HEK293 (cell line): ENCODE data around the gene MAP3K20.

Experiments
- CTCF ChIA-PET: fragments of 350-600 bp; formaldehyde crosslinking; extraction: SDS; loops from one replicate; lab custom pipeline; 2021; ENCODE audit warnings: antibody characterized with exemption; lab: Yijun Ruan, JAX
- POLR2A ChIA-PET: fragments of 300-600 bp; formaldehyde crosslinking; extraction: SDS; loops from one replicate; lab custom pipeline; 2020; ENCODE audit warnings: antibody characterized with exemption, inconsistent platforms; lab: Yijun Ruan, JAX
- H3K27ac ChIP-seq: fragments of 200-500 bp; sonication (Bioruptor generic); 2 replicates; pipeline ENCODE4 v1.5.1; 2014; ENCODE audit warnings: low read depth, low read length, control low read depth, inconsistent platforms; ENCODE audit errors: extremely low read depth
- H3K36me3 ChIP-seq, 2 experiments: fragments of 200-500 bp in 1 of 2; sonication (Bioruptor generic) in 1 of 2; 1 replicate in 1 of 2; 2 replicates in 1 of 2; pipeline ENCODE4 v1.5.1; 2014 to 2017; ENCODE audit warnings: inconsistent platforms in 2 of 2, low read length in 2 of 2; ENCODE audit not compliant: control insufficient read depth in 2 of 2, insufficient read depth in 1 of 2
- H3K4me1 ChIP-seq: fragments of 200-500 bp; sonication (Bioruptor generic); 2 replicates; pipeline ENCODE4 v1.5.1; 2014; ENCODE audit warnings: mild to moderate bottlenecking, low read length, inconsistent platforms; ENCODE audit not compliant: control insufficient read depth, insufficient read depth
- H3K4me3 ChIP-seq: 2 replicates; pipeline ENCODE4 v1.5.1; 2011; ENCODE audit warnings: low read depth, mild to moderate bottlenecking, control low read depth, low read length, moderate library complexity
- H3K9me3 ChIP-seq: fragments of 200-500 bp; sonication (Bioruptor generic); 2 replicates; pipeline ENCODE4 v1.5.1; 2014; ENCODE audit warnings: low read depth, low read length, inconsistent platforms; ENCODE audit not compliant: control insufficient read depth, insufficient read depth
- GLI2 ChIP-seq: fragments of 450-650 bp; formaldehyde crosslinking; IDR thresholded peaks from 2 replicates; pipeline ENCODE4; 2017; ENCODE audit warnings: missing biosample characterization, missing genetic modification characterization, low read depth, borderline replicate concordance
- KLF10 ChIP-seq: fragments of 450-650 bp; IDR thresholded peaks from 2 replicates; pipeline ENCODE4 v1.5.1; 2018; ENCODE audit warnings: missing biosample characterization, mild to moderate bottlenecking, missing genetic modification characterization
- PRDM1 ChIP-seq: fragments of 450-650 bp; formaldehyde crosslinking; IDR thresholded peaks from 2 replicates; pipeline ENCODE4; 2016; ENCODE audit warnings: missing biosample characterization, missing genetic modification characterization
- REPIN1 ChIP-seq: fragments of 450-650 bp; formaldehyde crosslinking; IDR thresholded peaks from 2 replicates; pipeline ENCODE4 v1.5.1; 2017; ENCODE audit warnings: missing biosample characterization, missing genetic modification characterization, low read depth
- SALL2 ChIP-seq: fragments of 450-650 bp; formaldehyde crosslinking; IDR thresholded peaks from 2 replicates; pipeline ENCODE4 v1.5.0; 2017; ENCODE audit warnings: missing biosample characterization, mild to moderate bottlenecking, missing genetic modification characterization, borderline replicate concordance
- SETDB1 ChIP-seq: IDR thresholded peaks from one replicate; pipeline ENCODE4 v1.6.1; 2017; ENCODE audit warnings: mild to moderate bottlenecking, low read length, moderate library complexity, mixed read lengths; ENCODE audit not compliant: insufficient read length
- TRIM28 ChIP-seq: IDR thresholded peaks from 2 replicates; pipeline ENCODE4 v1.6.1; 2011; ENCODE audit warnings: low read length, control low read depth, borderline replicate concordance
- YY2 ChIP-seq: fragments of 450-650 bp; formaldehyde crosslinking; IDR thresholded peaks from 2 replicates; pipeline ENCODE4 v1.5.1; 2016; ENCODE audit warnings: missing biosample characterization, missing genetic modification characterization
- ZBTB1 ChIP-seq: fragments of 450-650 bp; formaldehyde crosslinking; IDR thresholded peaks from 2 replicates; pipeline ENCODE4 v1.5.1; 2016; ENCODE audit warnings: missing biosample characterization, missing genetic modification characterization
- ZEB2 ChIP-seq: fragments of 450-650 bp; formaldehyde crosslinking; IDR thresholded peaks from 2 replicates; pipeline ENCODE4 v1.5.1; 2016; ENCODE audit warnings: missing biosample characterization, missing genetic modification characterization
- ZFP37 ChIP-seq: fragments of 450-650 bp; formaldehyde crosslinking; IDR thresholded peaks from 2 replicates; pipeline ENCODE4 v1.5.1; 2016; ENCODE audit warnings: missing biosample characterization, missing genetic modification characterization
- ZNF112 ChIP-seq: fragments of 450-650 bp; formaldehyde crosslinking; IDR thresholded peaks from 2 replicates; pipeline ENCODE4 v1.5.0; 2017; ENCODE audit warnings: missing biosample characterization, missing genetic modification characterization
- ZNF121 ChIP-seq: fragments of 450-650 bp; formaldehyde crosslinking; IDR thresholded peaks from 2 replicates; pipeline ENCODE4 v1.5.1; 2016; ENCODE audit warnings: missing biosample characterization, missing genetic modification characterization
- ZNF138 ChIP-seq: fragments of 450-650 bp; formaldehyde crosslinking; IDR thresholded peaks from 2 replicates; pipeline ENCODE4 v1.5.1; 2016; ENCODE audit warnings: missing biosample characterization, missing genetic modification characterization, borderline replicate concordance
- ZNF19 ChIP-seq: fragments of 450-650 bp; formaldehyde crosslinking; IDR thresholded peaks from 2 replicates; pipeline ENCODE4; 2016; ENCODE audit warnings: missing biosample characterization, missing genetic modification characterization, low read depth
- ZNF341 ChIP-seq: fragments of 450-650 bp; formaldehyde crosslinking; IDR thresholded peaks from 2 replicates; pipeline ENCODE4; 2016; ENCODE audit warnings: low read depth, missing biosample characterization, missing genetic modification characterization
- ZNF555 ChIP-seq: fragments of 450-650 bp; formaldehyde crosslinking; conservative IDR thresholded peaks from 2 replicates; pipeline ENCODE4 v1.5.1; 2017; ENCODE audit warnings: missing biosample characterization, mild to moderate bottlenecking, missing genetic modification characterization, inconsistent platforms
- ZNF626 ChIP-seq: fragments of 450-650 bp; sonication (Bioruptor Pico); formaldehyde crosslinking; IDR thresholded peaks from 2 replicates; pipeline ENCODE4 v1.5.1; 2018; ENCODE audit warnings: missing biosample characterization, missing genetic modification characterization, inconsistent platforms
- ZSCAN16 ChIP-seq: fragments of 450-650 bp; formaldehyde crosslinking; IDR thresholded peaks from 2 replicates; pipeline ENCODE4 v1.5.1; 2016; ENCODE audit warnings: missing biosample characterization, missing genetic modification characterization
- TF ChIP-seq, protein P1 (sequence below): fragments of 450-650 bp; formaldehyde crosslinking; IDR thresholded peaks from 2 replicates; pipeline ENCODE4 v1.5.1; 2017; ENCODE audit warnings: missing biosample characterization, missing genetic modification characterization
- TF ChIP-seq, protein P2 (sequence below): fragments of 450-650 bp; formaldehyde crosslinking; IDR thresholded peaks from 2 replicates; pipeline ENCODE4 v1.5.1; 2016; ENCODE audit warnings: missing biosample characterization, missing genetic modification characterization
- TF ChIP-seq, protein P3 (sequence below): fragments of 450-650 bp; formaldehyde crosslinking; IDR thresholded peaks from 2 replicates; pipeline ENCODE4 v1.5.1; 2016; ENCODE audit warnings: missing biosample characterization, missing genetic modification characterization
- TF ChIP-seq, protein P4 (sequence below): fragments of 450-650 bp; formaldehyde crosslinking; IDR thresholded peaks from 2 replicates; pipeline ENCODE4 v1.5.1; 2016; ENCODE audit warnings: missing biosample characterization, missing genetic modification characterization
- TF ChIP-seq, protein P5 (sequence below): fragments of 450-650 bp; formaldehyde crosslinking; IDR thresholded peaks from 2 replicates; pipeline ENCODE4 v1.5.1; 2017; ENCODE audit warnings: missing biosample characterization, missing genetic modification characterization

Gene MAP3K20

DNA sequence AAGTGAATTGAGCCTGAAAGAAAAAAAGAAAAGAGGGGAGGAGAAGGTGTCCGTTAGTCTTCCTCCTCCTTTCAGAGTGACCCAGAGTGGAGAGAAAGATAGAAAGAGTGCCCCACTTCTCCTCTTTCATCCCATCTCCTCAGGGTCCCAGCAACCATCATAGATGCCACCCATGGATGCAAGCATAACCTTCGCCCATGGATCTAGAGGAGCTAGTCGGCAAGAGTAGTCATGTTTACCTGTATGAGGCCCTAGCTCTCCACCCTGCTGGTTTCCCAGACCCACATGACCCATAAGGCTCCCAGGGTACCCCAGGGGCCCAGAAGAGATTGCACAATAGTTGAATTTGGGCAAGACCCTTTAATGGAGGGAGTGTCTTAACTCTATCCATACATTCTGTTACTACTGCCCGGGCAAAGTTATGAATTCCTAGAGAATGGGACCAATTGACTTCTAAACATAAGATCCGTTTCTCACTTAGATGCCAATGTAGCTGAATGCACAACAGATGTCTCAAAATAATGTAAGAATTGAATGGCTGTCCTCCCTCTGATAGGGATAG lies 223.0 kb downstream of the MAP3K20 start:
- H3K36me3 ChIP-seq = no peaks in the 10 kb centered on the region
- no peaks in the 10 kb centered on the region for H3K4me1 ChIP-seq
- CTCF ChIA-PET = no interaction called here
- POLR2A ChIA-PET = no interaction called here
- H3K9me3 ChIP-seq = no peaks in the 10 kb centered on the region
- H3K27ac ChIP-seq = no peak overlapping the region
- H3K4me3 ChIP-seq = no peak overlapping the region
- TF ChIP-seq ZNF341 (tag by site-specific recombination) (no peak), PRDM1 (tag by site-specific recombination) (no peak), ZNF112 (tag by site-specific recombination) (no peak), SETDB1 (peak; percentile 92), ZNF555 (tag by site-specific recombination) (no peak), ZEB2 (tag by site-specific recombination) (no peak), GLI2 (tag by site-specific recombination) (no peak), ZBTB1 (tag by site-specific recombination) (no peak), YY2 (tag by site-specific recombination) (no peak), ZNF138 (tag by site-specific recombination) (no peak), ZSCAN16 (tag by site-specific recombination) (no peak), TRIM28 (peak; percentile 87; the same call in 1 of the 2 replicates), ZNF19 (no peak), ZNF121 (tag by site-specific recombination) (no peak), ZNF626 (tag by site-specific recombination) (peak; percentile 80; the same call in 1 of the 2 replicates), ZFP37 (tag by site-specific recombination) (no peak), SALL2 (tag by site-specific recombination) (no peak), REPIN1 (tag by site-specific recombination) (no peak), KLF10 (tag by site-specific recombination) (no peak)
- TF ChIP-seq, protein P1, sequence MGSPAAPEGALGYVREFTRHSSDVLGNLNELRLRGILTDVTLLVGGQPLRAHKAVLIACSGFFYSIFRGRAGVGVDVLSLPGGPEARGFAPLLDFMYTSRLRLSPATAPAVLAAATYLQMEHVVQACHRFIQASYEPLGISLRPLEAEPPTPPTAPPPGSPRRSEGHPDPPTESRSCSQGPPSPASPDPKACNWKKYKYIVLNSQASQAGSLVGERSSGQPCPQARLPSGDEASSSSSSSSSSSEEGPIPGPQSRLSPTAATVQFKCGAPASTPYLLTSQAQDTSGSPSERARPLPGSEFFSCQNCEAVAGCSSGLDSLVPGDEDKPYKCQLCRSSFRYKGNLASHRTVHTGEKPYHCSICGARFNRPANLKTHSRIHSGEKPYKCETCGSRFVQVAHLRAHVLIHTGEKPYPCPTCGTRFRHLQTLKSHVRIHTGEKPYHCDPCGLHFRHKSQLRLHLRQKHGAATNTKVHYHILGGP (tag by site-specific recombination) = no peak
- TF ChIP-seq, protein P2, sequence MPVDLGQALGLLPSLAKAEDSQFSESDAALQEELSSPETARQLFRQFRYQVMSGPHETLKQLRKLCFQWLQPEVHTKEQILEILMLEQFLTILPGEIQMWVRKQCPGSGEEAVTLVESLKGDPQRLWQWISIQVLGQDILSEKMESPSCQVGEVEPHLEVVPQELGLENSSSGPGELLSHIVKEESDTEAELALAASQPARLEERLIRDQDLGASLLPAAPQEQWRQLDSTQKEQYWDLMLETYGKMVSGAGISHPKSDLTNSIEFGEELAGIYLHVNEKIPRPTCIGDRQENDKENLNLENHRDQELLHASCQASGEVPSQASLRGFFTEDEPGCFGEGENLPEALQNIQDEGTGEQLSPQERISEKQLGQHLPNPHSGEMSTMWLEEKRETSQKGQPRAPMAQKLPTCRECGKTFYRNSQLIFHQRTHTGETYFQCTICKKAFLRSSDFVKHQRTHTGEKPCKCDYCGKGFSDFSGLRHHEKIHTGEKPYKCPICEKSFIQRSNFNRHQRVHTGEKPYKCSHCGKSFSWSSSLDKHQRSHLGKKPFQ (tag by site-specific recombination) = no peak
- TF ChIP-seq, protein P3, sequence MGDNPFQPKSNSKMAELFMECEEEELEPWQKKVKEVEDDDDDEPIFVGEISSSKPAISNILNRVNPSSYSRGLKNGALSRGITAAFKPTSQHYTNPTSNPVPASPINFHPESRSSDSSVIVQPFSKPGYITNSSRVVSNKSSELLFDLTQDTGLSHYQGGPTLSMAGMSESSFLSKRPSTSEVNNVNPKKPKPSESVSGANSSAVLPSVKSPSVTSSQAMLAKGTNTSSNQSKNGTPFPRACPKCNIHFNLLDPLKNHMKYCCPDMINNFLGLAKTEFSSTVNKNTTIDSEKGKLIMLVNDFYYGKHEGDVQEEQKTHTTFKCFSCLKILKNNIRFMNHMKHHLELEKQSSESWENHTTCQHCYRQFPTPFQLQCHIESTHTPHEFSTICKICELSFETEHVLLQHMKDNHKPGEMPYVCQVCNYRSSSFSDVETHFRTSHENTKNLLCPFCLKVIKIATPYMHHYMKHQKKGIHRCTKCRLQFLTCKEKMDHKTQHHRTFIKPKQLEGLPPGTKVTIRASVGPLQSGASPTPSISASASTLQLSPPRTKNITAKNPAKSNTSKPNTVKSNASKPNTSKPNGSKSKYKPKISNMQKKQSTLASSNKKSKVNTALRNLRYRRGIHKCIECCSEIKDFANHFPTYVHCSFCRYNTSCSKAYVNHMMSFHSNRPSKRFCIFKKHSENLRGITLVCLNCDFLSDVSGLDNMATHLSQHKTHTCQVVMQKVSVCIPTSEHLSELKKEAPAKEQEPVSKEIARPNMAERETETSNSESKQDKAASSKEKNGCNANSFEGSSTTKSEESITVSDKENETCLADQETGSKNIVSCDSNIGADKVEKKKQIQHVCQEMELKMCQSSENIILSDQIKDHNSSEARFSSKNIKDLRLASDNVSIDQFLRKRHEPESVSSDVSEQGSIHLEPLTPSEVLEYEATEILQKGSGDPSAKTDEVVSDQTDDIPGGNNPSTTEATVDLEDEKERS (tag by site-specific recombination) = no peak
- TF ChIP-seq, protein P4, sequence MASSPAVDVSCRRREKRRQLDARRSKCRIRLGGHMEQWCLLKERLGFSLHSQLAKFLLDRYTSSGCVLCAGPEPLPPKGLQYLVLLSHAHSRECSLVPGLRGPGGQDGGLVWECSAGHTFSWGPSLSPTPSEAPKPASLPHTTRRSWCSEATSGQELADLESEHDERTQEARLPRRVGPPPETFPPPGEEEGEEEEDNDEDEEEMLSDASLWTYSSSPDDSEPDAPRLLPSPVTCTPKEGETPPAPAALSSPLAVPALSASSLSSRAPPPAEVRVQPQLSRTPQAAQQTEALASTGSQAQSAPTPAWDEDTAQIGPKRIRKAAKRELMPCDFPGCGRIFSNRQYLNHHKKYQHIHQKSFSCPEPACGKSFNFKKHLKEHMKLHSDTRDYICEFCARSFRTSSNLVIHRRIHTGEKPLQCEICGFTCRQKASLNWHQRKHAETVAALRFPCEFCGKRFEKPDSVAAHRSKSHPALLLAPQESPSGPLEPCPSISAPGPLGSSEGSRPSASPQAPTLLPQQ (tag by site-specific recombination) = no peak
- TF ChIP-seq, protein P5, sequence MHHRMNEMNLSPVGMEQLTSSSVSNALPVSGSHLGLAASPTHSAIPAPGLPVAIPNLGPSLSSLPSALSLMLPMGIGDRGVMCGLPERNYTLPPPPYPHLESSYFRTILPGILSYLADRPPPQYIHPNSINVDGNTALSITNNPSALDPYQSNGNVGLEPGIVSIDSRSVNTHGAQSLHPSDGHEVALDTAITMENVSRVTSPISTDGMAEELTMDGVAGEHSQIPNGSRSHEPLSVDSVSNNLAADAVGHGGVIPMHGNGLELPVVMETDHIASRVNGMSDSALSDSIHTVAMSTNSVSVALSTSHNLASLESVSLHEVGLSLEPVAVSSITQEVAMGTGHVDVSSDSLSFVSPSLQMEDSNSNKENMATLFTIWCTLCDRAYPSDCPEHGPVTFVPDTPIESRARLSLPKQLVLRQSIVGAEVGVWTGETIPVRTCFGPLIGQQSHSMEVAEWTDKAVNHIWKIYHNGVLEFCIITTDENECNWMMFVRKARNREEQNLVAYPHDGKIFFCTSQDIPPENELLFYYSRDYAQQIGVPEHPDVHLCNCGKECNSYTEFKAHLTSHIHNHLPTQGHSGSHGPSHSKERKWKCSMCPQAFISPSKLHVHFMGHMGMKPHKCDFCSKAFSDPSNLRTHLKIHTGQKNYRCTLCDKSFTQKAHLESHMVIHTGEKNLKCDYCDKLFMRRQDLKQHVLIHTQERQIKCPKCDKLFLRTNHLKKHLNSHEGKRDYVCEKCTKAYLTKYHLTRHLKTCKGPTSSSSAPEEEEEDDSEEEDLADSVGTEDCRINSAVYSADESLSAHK = no peak
